HEK293 (cell line): ENCODE results near the gene EXD3.

Experiments
- CTCF ChIA-PET: fragments of 350-600 bp; formaldehyde crosslinking; extraction: SDS; loops from one replicate; lab custom pipeline; 2021; ENCODE audit warnings: antibody characterized with exemption; lab: Yijun Ruan, JAX
- POLR2A ChIA-PET: fragments of 300-600 bp; formaldehyde crosslinking; extraction: SDS; loops from one replicate; lab custom pipeline; 2020; ENCODE audit warnings: antibody characterized with exemption, inconsistent platforms; lab: Yijun Ruan, JAX
- H3K27ac ChIP-seq: fragments of 200-500 bp; sonication (Bioruptor generic); 2 replicates; pipeline ENCODE4 v1.5.1; 2014; ENCODE audit warnings: low read depth, low read length, control low read depth, inconsistent platforms; ENCODE audit errors: extremely low read depth
- H3K36me3 ChIP-seq, 2 experiments: fragments of 200-500 bp in 1 of 2; sonication (Bioruptor generic) in 1 of 2; 1 replicate in 1 of 2; 2 replicates in 1 of 2; pipeline ENCODE4 v1.5.1; 2014 to 2017; ENCODE audit warnings: inconsistent platforms in 2 of 2, low read length in 2 of 2; ENCODE audit not compliant: control insufficient read depth in 2 of 2, insufficient read depth in 1 of 2
- H3K4me1 ChIP-seq: fragments of 200-500 bp; sonication (Bioruptor generic); 2 replicates; pipeline ENCODE4 v1.5.1; 2014; ENCODE audit warnings: mild to moderate bottlenecking, low read length, inconsistent platforms; ENCODE audit not compliant: control insufficient read depth, insufficient read depth
- H3K4me3 ChIP-seq: 2 replicates; pipeline ENCODE4 v1.5.1; 2011; ENCODE audit warnings: low read depth, mild to moderate bottlenecking, control low read depth, low read length, moderate library complexity
- H3K9me3 ChIP-seq: fragments of 200-500 bp; sonication (Bioruptor generic); 2 replicates; pipeline ENCODE4 v1.5.1; 2014; ENCODE audit warnings: low read depth, low read length, inconsistent platforms; ENCODE audit not compliant: control insufficient read depth, insufficient read depth
- GFI1B ChIP-seq: fragments of 450-650 bp; formaldehyde crosslinking; IDR thresholded peaks from 2 replicates; pipeline ENCODE4 v1.5.1; 2016; ENCODE audit warnings: missing biosample characterization, missing genetic modification characterization
- PRDM4 ChIP-seq: fragments of 450-650 bp; formaldehyde crosslinking; IDR thresholded peaks from 2 replicates; pipeline ENCODE4 v1.5.1; 2017; ENCODE audit warnings: missing biosample characterization, missing genetic modification characterization
- SALL2 ChIP-seq: fragments of 450-650 bp; formaldehyde crosslinking; IDR thresholded peaks from 2 replicates; pipeline ENCODE4 v1.5.0; 2017; ENCODE audit warnings: missing biosample characterization, mild to moderate bottlenecking, missing genetic modification characterization, borderline replicate concordance
- SCRT2 ChIP-seq: fragments of 450-650 bp; formaldehyde crosslinking; IDR thresholded peaks from 2 replicates; pipeline ENCODE4 v1.5.1; 2016; ENCODE audit warnings: missing biosample characterization, missing genetic modification characterization
- ZBTB10 ChIP-seq: fragments of 450-650 bp; formaldehyde crosslinking; IDR thresholded peaks from 2 replicates; pipeline ENCODE4 v1.5.1; 2016; ENCODE audit warnings: missing biosample characterization, missing genetic modification characterization
- ZEB2 ChIP-seq: fragments of 450-650 bp; formaldehyde crosslinking; IDR thresholded peaks from 2 replicates; pipeline ENCODE4 v1.5.1; 2016; ENCODE audit warnings: missing biosample characterization, missing genetic modification characterization
- ZNF112 ChIP-seq: fragments of 450-650 bp; formaldehyde crosslinking; IDR thresholded peaks from 2 replicates; pipeline ENCODE4 v1.5.0; 2017; ENCODE audit warnings: missing biosample characterization, missing genetic modification characterization
- ZNF146 ChIP-seq: fragments of 450-650 bp; formaldehyde crosslinking; IDR thresholded peaks from 2 replicates; pipeline ENCODE4 v1.5.1; 2016; ENCODE audit warnings: missing biosample characterization, missing genetic modification characterization
- ZNF2 ChIP-seq: fragments of 450-650 bp; formaldehyde crosslinking; IDR thresholded peaks from 2 replicates; pipeline ENCODE4 v1.5.1; 2016; ENCODE audit warnings: missing biosample characterization, missing genetic modification characterization
- ZNF23 ChIP-seq: fragments of 450-650 bp; formaldehyde crosslinking; IDR thresholded peaks from 2 replicates; pipeline ENCODE4 v1.5.1; 2016; ENCODE audit warnings: missing biosample characterization, missing genetic modification characterization, borderline replicate concordance
- ZNF354C ChIP-seq: fragments of 450-650 bp; formaldehyde crosslinking; IDR thresholded peaks from 2 replicates; pipeline ENCODE4 v1.5.1; 2016; ENCODE audit warnings: missing biosample characterization, missing genetic modification characterization, low read depth, borderline replicate concordance
- ZNF398 ChIP-seq: fragments of 450-650 bp; formaldehyde crosslinking; IDR thresholded peaks from 2 replicates; pipeline ENCODE4 v1.5.1; 2017; ENCODE audit warnings: missing biosample characterization, missing genetic modification characterization
- ZNF433 ChIP-seq: fragments of 450-650 bp; formaldehyde crosslinking; IDR thresholded peaks from 2 replicates; pipeline ENCODE4 v1.5.1; 2016; ENCODE audit warnings: missing biosample characterization, missing genetic modification characterization, low read depth
- ZNF473 ChIP-seq: fragments of 450-650 bp; formaldehyde crosslinking; IDR thresholded peaks from 2 replicates; pipeline ENCODE4 v1.5.1; 2017; ENCODE audit warnings: missing biosample characterization, missing genetic modification characterization
- ZNF513 ChIP-seq: fragments of 450-650 bp; IDR thresholded peaks from 2 replicates; pipeline ENCODE4 v1.5.1; 2018; ENCODE audit warnings: missing biosample characterization, missing genetic modification characterization
- ZNF544 ChIP-seq: fragments of 450-650 bp; formaldehyde crosslinking; IDR thresholded peaks from 2 replicates; pipeline ENCODE4 v1.5.0; 2017; ENCODE audit warnings: missing biosample characterization, missing genetic modification characterization
- ZNF548 ChIP-seq: fragments of 450-650 bp; formaldehyde crosslinking; IDR thresholded peaks from 2 replicates; pipeline ENCODE4 v1.5.1; 2016; ENCODE audit warnings: missing biosample characterization, missing genetic modification characterization
- ZNF549 ChIP-seq: fragments of 450-650 bp; IDR thresholded peaks from 2 replicates; pipeline ENCODE4 v1.5.1; 2018; ENCODE audit warnings: missing biosample characterization, missing genetic modification characterization, mild to moderate bottlenecking, inconsistent platforms, moderate library complexity
- ZNF626 ChIP-seq: fragments of 450-650 bp; sonication (Bioruptor Pico); formaldehyde crosslinking; IDR thresholded peaks from 2 replicates; pipeline ENCODE4 v1.5.1; 2018; ENCODE audit warnings: missing biosample characterization, missing genetic modification characterization, inconsistent platforms
- ZNF629 ChIP-seq: fragments of 450-650 bp; formaldehyde crosslinking; IDR thresholded peaks from 2 replicates; pipeline ENCODE4 v1.5.1; 2017; ENCODE audit warnings: missing biosample characterization, missing genetic modification characterization
- ZNF658 ChIP-seq: fragments of 450-650 bp; formaldehyde crosslinking; IDR thresholded peaks from 2 replicates; pipeline ENCODE4; 2016; ENCODE audit warnings: missing biosample characterization, missing genetic modification characterization
- ZNF692 ChIP-seq: fragments of 450-650 bp; formaldehyde crosslinking; IDR thresholded peaks from 2 replicates; pipeline ENCODE4 v1.5.1; 2016; ENCODE audit warnings: missing biosample characterization, missing genetic modification characterization

The EXD3 gene

GRCh38 chr9:137421838-137422603 lies 941 bp downstream of the EXD3 start (continued):
- peak; percentile 79 for TF ChIP-seq SCRT2 (tag by site-specific recombination)

GRCh38 chr9:137417161-137418021 lies 5.6 kb downstream of the EXD3 start:
- TF ChIP-seq ZNF398 (tag by site-specific recombination) = no peak
- no peak for TF ChIP-seq ZNF548
- TF ChIP-seq ZNF112 (tag by site-specific recombination) = no peak
- TF ChIP-seq ZNF23 (tag by site-specific recombination) = no peak
- no peak for TF ChIP-seq ZNF433 (tag by site-specific recombination)
- no peak for TF ChIP-seq SALL2 (tag by site-specific recombination)
- TF ChIP-seq ZNF629 (tag by site-specific recombination) = no peak
- no peak for TF ChIP-seq ZNF146 (tag by site-specific recombination)
- TF ChIP-seq ZNF2 (tag by site-specific recombination) = no peak
- no peak for TF ChIP-seq ZNF473
- no peak for TF ChIP-seq ZNF692 (tag by site-specific recombination)
- TF ChIP-seq ZNF354C (tag by site-specific recombination) = no peak
- no peak for TF ChIP-seq ZNF513
- no peak for TF ChIP-seq ZNF626
- CTCF ChIA-PET = no interaction called here

GRCh38 chr9:137416563-137417151 lies 6.3 kb downstream of the EXD3 start:
- Histone ChIP-seq H3K4me1 (peaks cover 7% of the 10 kb centered on the region), H3K27ac (no peak overlapping the region), H3K9me3 (no peaks in the 10 kb centered on the region), H3K36me3 (no peaks in the 10 kb centered on the region; a peak in 1 of 3 replicates), H3K4me3 (no peak overlapping the region)
- POLR2A ChIA-PET = no interaction called here
- CTCF ChIA-PET = no interaction called here
- TF ChIP-seq GFI1B (tag by site-specific recombination) (no peak), PRDM4 (tag by site-specific recombination) (no peak), ZNF544 (tag by site-specific recombination) (no peak), ZNF658 (no peak), ZBTB10 (tag by site-specific recombination) (no peak), ZNF549 (tag by site-specific recombination) (no peak), ZEB2 (tag by site-specific recombination) (no peak)

More at GRCh38 chr9:137417161-137418021, 5.6 kb downstream of the EXD3 start:
- H3K4me1 ChIP-seq = peaks cover 9% of the 10 kb centered on the region
- H3K36me3 ChIP-seq = no peaks in the 10 kb centered on the region; a peak in 1 of 3 replicates
- H3K27ac ChIP-seq = no peak overlapping the region
- POLR2A ChIA-PET = no interaction called here
- H3K9me3 ChIP-seq = no peaks in the 10 kb centered on the region
- no peak overlapping the region for H3K4me3 ChIP-seq
